Left lung (tissue), 10 donors: ENCODE results near the gene NIM1K. TPM values are rescaled to one million over a fixed set of nuclear protein-coding genes. Genes with fewer than 3 reads are reported as not detected.
"Not testable (repeated sequence)": the region's sequence is repeated elsewhere in the genome, so short reads cannot be mapped to it uniquely, and the experiment has no call there.

Experiments used
- ATAC-seq: fragments of 200-7000 bp; cut with Tn5 transposase; one replicate; pipeline ENCODE4 v1.9.1; 2020; ENCODE audit warnings: moderate library complexity
- DNase-seq, 4 donors: peaks; one replicate each; pipeline ENCODE4 v3.0.0-alpha.2; 2013 to 2020
- H3K27ac ChIP-seq, 2 donors: fragments of 200-600 bp; sonication (generic) in 1 of 2; one replicate each; pipeline versions ENCODE4 v1.5.0 to v1.8.0; 2020 to 2021
- H3K27me3 ChIP-seq, 2 donors: fragments of 200-600 bp; sonication (generic) in 1 of 2; one replicate each; pipeline versions ENCODE4 v1.5.0 to v1.8.0; 2020 to 2021
- H3K36me3 ChIP-seq, 2 donors: fragments of 200-600 bp; sonication (generic) in 1 of 2; one replicate each; pipeline versions ENCODE4 v1.5.0 to v1.8.0; 2020 to 2021
- H3K4me1 ChIP-seq, 2 donors: fragments of 200-600 bp; one replicate each; pipeline ENCODE4 v1.8.0; 2021
- H3K4me3 ChIP-seq, 2 donors: fragments of 200-600 bp; sonication (generic) in 1 of 2; one replicate each; pipeline versions ENCODE4 v1.5.0 to v1.8.0; 2020 to 2021; ENCODE audit warnings: mild to moderate bottlenecking in 1 of 2
- H3K9me3 ChIP-seq, 2 donors: fragments of 200-600 bp; sonication (generic) in 1 of 2; one replicate each; pipeline versions ENCODE4 v1.5.0 to v1.8.0; 2020 to 2021
- intact Hi-C, 2 donors: fragments of 100-400 bp; cut with DNase I; formaldehyde crosslinking; loops; one replicate each; pipeline versions ENCODE4 v1.11.2 to v1.14.2; 2022
- polyA plus RNA-seq, 6 donors: library from polyadenylated mRNA; unstranded; fragments of 120-200 nt; gene quantifications; one replicate each; pipeline ENCODE4 v1.2.1, GENCODE V29; 2013; ENCODE audit not compliant: insufficient read length in 6 of 6
- total RNA-seq, 2 donors: library from RNA; stranded (reverse); fragmentation: NEBNext Ultra II Directional; extraction: Animal tissue kit (Norgen Biotek cat#: 25700); gene quantifications; one replicate each; pipeline ENCODE4 v1.2.1, GENCODE V29; 2021
- TF ChIP-seq, protein P1 (sequence below), 2 donors: fragments of 200-600 bp; sonication (generic) in 1 of 2; IDR thresholded peaks; one replicate each; pipeline versions ENCODE4 v1.5.0 to v1.8.0; 2021; ENCODE audit warnings: antibody characterized with exemption in 2 of 2
- donor health status: DM: no; HTN: yes; CAD: no.
- donor health status: DM: no; HTN: no; CAD: no.

NIM1K gene
- total and polyA plus RNA-seq, 8 donors = 0.44 to 3.0 (median 0.79) TPM

DNA sequence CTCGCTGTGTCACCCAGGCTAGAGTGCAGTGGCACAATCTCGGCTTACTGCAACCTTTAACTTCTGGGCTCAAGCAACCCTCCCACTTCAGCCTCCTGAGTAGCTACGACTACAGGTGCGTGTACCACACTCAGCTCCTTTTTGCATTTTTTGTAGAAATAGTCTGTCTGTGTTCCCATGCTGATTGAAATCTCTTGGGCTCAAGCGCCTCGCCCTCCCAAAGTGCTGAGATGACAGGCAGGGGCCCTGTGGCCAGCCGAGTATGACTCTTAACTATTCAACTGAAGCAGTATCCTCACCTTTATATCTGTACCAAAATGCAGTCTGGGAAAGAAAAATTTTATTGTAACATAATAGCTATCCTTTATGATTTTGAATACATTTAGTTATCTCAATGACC, 12.2 kb upstream of the NIM1K start:
- intact Hi-C loops = no loop called here
- no peak overlapping the region for H3K4me3 ChIP-seq
- H3K4me1 ChIP-seq = no peaks in the 10 kb centered on the region
- no peak for DNase-seq
- peaks cover 0 to 15% of the 10 kb centered on the region in 2 donors for H3K36me3 ChIP-seq
- H3K27me3 ChIP-seq = no peaks in the 10 kb centered on the region
- H3K9me3 ChIP-seq = no peaks in the 10 kb centered on the region
- no peak overlapping the region for H3K27ac ChIP-seq
- ATAC-seq = no peak
- TF ChIP-seq, protein P1, sequence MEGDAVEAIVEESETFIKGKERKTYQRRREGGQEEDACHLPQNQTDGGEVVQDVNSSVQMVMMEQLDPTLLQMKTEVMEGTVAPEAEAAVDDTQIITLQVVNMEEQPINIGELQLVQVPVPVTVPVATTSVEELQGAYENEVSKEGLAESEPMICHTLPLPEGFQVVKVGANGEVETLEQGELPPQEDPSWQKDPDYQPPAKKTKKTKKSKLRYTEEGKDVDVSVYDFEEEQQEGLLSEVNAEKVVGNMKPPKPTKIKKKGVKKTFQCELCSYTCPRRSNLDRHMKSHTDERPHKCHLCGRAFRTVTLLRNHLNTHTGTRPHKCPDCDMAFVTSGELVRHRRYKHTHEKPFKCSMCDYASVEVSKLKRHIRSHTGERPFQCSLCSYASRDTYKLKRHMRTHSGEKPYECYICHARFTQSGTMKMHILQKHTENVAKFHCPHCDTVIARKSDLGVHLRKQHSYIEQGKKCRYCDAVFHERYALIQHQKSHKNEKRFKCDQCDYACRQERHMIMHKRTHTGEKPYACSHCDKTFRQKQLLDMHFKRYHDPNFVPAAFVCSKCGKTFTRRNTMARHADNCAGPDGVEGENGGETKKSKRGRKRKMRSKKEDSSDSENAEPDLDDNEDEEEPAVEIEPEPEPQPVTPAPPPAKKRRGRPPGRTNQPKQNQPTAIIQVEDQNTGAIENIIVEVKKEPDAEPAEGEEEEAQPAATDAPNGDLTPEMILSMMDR (IDR thresholded peaks at IDR 0.05) = no peak

DNA sequence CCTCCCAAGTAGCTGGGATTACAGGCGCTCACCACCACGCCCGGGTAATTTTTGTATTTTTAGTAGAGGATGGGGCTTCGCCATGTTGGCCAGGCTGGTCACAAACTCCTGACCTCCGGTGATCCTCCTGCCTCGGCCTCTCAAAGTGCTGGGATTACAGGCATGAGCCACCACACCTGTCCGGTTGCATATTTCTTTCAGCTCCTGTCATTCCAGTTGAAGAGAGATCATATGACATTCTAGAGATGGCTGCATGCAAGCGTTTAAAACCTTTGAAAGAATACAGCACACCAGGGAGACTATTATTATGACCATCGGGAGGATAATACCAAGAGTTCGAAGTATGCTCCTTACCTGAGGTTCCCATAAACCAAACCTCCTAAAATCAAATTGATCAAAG, 9.6 kb upstream of the NIM1K start:
- no peak for ATAC-seq
- Histone ChIP-seq H3K4me3 (no peak overlapping the region), H3K36me3 (peaks cover 0 to 9% of the 10 kb centered on the region in 2 donors), H3K27me3 (no peaks in the 10 kb centered on the region), H3K9me3 (no peaks in the 10 kb centered on the region), H3K4me1 (no peaks in the 10 kb centered on the region), H3K27ac (no peak overlapping the region)
- TF ChIP-seq, protein P1 (IDR thresholded peaks at IDR 0.05) = no peak
- intact Hi-C loops = no loop called here
- DNase-seq = no peak

DNA sequence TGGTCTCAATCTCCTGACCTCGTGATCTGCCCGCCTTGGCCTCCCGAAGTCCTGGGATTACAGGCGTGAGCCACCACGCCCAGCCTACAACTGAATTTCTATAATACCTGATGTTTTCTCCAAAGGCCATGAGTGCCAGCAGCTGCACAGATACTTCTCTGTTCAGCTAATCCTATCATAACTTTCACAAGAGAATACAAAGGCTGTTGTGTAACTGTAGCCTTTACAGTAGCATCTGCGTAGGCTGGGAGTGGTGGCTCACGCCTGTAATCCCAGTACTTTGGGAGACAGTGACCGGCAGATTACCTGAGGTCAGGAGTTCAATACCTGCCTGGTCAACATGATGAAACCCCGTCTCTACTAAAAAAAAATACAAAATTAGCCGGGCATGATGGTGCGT, 8.9 kb upstream of the NIM1K start:
- ATAC-seq, H3K27ac ChIP-seq, H3K4me1 ChIP-seq, H3K9me3 ChIP-seq, H3K36me3 ChIP-seq, intact Hi-C loops, DNase-seq, H3K27me3 ChIP-seq, H3K4me3 ChIP-seq: not testable (repeated sequence)

DNA sequence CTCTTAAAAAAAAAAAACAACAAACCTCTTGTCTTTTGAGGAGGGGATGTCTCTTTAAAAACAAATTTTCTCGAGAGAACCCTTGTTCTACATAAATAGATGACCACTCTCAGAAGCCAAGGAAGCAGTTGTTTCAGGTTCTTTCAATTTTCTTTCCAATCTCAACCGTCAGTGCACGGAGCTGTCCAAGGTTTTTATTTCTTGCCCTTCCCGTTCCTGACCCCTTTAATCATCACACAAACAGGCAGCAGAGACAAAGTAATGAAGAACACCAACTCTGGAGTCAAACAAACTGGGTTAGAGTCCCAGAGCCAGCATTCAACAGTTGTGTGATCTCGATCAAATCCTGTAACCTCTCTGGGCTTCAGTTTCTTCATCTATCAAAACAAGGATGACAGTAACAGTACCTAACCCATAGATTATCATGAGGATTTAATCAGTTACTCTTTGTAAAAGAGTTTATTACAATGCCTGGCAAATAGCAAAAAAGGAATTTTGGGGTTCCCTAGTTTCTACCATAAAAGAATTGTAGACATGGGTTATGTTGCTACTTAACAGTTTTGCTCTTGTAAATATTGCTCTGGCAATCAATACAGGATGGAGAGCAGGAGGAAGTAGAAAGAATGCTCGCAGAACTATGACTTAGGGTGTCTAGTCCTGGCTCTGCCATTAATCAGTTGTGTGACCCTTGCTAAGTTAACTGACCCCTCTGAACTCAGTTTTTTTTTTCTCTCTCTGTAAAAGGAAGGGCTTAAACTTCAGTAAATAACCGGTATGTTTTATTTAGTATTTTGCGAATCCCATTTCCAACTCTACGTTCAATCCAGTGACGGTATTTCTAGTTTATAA, 1.0 kb upstream of the NIM1K start:
- no peak overlapping the region for H3K27ac ChIP-seq
- no peaks in the 10 kb centered on the region for H3K36me3 ChIP-seq
- H3K4me3 ChIP-seq = no peak overlapping the region
- TF ChIP-seq, protein P1 (IDR thresholded peaks at IDR 0.05) = no peak
- peaks cover 0 to 36% of the 10 kb centered on the region in 2 donors for H3K27me3 ChIP-seq
- no peak for ATAC-seq
- peaks cover 15 to 31% of the 10 kb centered on the region in 2 donors for H3K4me1 ChIP-seq
- intact Hi-C loops = no loop called here
- H3K9me3 ChIP-seq = no peaks in the 10 kb centered on the region
- DNase-seq = peak in 1 of 4 donors; percentile 9

DNA sequence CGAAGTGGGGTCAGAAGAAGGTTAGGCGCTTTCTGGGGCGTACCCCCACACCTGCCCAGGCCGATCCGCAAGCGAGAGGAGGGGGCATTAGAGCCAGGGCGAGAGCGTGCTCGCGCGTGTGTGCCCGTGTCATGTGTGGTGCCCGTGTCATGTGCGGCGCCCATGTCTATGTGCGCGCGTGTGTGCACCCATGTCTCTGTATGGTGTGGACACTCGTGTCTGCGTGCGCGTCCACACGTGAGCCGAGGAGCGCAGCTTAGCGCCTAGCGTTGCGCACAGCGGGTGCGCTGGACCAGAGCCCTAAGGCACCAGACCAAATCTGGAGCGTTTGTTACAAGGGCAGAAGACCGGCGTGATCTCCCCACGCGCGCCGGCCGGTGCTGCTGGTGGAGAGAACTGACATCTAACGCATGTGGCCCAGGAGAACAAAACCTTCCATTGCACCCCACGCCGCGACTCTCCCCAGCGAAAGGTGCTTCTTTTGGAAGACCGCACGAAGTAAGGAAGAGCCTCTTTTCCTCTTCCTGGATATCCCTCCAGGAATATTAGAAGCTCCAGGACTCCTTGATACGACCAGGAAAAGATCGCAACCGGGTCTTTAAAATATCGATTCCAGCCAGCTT, 644 bp downstream of the NIM1K start:
- Histone ChIP-seq H3K36me3 (no peaks in the 10 kb centered on the region), H3K4me1 (peaks cover 15 to 31% of the 10 kb centered on the region in 2 donors), H3K27me3 (peaks cover 0 to 36% of the 10 kb centered on the region in 2 donors), H3K9me3 (no peaks in the 10 kb centered on the region), H3K27ac (no peak overlapping the region), H3K4me3 (peak overlapping the region; percentile 38 to 54)
- TF ChIP-seq, protein P1 (IDR thresholded peaks at IDR 0.05) = no peak
- ATAC-seq (peak; percentile 58), DNase-seq (peak in 2 of 4 donors; percentile 9 to 83)
- intact Hi-C loops = no loop called here
